GM21367 (cell line): ENCODE results near the gene SMIM30.
"Not testable (repeated sequence)": the region's sequence is repeated elsewhere in the genome, so short reads cannot be mapped to it uniquely, and the experiment has no call there.

ENCODE experiments used
- ATAC-seq: cut with Tn5 transposase; IDR thresholded peaks from one replicate; pipeline ENCODE4 v1.9.1; 2021; ENCODE audit not compliant: unreplicated experiment

SMIM30 gene, protein sequence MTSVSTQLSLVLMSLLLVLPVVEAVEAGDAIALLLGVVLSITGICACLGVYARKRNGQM

DNA sequence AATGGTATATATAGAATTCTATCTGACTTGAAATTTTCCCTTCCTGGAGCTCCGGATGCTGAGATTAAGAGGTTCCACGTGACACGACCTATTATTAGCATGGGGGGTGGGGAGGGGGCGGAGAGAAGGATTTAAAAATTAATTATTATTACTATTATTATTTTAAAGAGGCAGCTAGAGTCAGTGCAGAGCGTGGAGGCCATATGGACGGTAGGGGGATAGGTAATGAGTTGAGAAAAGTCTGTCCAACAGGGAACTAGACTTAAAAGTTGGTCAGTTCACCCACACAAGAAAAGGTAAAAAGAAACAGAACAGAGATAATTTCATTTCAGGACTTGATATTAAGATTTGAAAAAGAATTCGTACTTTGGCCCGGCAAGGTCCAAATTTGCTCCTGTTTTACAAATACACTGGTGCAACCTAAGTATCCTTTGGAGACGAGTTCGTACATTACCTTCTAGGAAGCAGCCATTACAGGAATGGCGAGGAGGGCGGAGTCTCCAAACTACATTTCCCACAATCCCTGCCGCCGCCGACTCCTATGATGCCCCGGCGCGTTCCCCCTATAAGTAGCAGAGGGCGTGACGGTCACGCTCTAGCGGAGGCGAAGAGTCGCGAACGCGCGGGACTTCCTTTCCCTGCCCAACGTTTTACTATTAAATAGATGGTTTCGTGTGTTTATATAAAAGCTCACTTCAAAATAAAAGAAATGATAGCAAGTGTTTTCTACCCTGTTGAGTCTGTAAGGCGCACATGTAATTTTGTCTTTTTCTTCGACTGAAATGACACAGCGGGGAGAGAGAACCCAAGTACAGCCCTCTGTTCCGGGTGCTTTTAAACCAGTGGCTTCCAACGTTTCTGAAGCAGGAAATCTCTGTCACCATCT lies at the start of gene SMIM30:
Gene SMIM30 (minus strand): TSS at position 481 of the 886 bp plus-strand sequence. CDS start 976 bp downstream, outside the sequence.
- peak; percentile 100 for ATAC-seq

DNA sequence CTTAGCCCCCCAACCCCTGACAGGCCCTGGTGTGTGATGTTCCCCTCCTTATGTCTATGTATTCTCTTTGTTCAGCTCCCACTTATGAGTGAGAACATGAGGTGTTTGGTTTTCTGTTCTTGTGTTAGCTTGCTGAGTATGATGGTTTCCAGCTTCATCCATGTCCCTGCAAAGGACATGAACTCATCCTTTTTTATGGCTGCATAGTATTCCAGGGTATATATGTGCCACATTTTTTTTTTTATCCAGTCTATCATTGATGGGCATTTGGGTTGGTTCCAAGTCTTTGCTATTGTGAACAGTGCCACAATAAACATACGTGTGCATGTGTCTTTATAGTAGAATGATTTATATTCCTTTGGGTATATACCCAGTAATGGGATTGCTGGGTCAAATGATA lies 47.8 kb upstream of the SMIM30 start:
- not testable (repeated sequence) for ATAC-seq

DNA sequence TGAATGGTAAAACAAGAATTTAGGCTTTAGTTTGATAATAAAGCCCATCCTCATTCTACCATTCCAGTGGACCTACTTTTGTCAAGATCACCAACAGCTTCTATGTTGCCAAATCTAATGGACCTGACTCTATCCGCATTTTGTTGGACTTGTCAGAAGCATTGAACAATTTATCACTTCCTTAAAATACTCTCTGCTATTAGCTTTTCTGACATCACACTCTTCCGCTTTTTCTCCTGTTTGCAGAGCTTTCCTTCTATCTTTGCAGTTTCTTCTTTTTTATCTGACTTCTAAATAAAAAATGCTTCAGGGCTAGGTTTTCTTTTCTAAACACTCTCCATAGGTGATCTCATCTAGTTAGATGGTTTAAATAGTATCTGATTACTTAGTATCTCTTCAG lies 42.7 kb upstream of the SMIM30 start:
- ATAC-seq, result no peak

DNA sequence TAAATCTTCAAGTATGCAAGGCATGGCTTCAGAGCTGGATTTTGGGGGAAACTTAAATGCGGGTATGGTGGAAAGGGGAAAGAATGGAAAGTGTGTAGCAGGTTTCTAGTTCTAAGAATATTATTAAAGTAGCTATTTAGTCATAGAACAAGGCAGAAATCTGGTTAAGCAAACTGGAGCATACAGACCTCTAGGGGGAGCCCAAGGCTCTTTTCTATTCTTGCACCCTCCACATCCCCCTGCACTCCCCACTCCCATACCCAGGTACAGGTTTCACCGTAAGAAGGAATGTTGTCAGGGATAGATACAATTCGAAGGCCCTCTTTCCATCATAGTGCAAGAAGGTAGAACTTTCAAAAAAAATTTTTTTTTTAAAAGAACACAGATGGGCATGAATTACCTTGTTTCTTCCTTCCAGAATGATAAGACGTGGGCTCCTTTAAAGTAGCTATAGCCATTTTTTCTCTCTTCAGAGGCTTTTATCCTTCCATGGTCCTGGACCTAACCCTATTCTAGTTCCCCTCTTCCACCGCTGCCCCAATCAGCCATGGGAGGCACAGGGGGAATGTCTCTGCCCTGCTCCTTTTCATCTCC lies 41.5 kb upstream of the SMIM30 start:
- peak; percentile 93 for ATAC-seq

DNA sequence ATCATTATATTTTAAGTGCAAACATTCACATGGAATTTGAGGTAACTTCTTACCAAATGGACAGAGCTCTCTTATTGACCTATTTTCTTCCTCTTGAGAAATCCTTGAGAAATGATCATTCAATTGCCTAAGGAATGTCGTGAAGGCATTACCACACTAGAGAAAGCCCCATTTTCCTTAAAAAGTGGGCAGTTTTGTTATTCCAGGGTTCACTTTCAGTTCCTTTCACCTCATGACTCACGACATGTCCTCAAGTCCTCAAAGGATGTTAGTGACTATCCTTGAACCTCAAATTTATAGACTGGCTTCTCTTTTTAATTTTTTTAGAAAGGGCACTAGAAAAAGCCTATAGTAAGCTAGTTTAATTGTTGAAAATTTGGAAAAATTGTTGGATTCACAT lies 40.4 kb upstream of the SMIM30 start:
- no peak for ATAC-seq

DNA sequence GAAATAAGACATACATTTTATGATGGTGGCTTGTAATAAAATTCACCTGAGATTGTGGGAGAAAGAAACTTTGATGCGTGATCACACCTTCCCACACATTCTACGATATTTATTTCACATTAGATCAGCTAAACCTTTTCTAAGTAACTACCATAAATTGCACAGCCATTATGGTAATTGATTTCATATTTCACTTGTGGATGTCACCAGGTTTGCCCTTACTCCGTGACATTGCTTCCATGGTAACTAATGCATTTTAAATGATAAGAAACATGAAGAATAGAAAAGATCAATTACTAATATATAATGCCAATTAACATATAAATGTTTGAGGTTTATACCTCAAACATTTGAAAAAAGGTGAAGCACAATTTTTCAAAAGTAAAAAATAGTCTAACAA lies 35.8 kb upstream of the SMIM30 start:
- ATAC-seq, result no peak

DNA sequence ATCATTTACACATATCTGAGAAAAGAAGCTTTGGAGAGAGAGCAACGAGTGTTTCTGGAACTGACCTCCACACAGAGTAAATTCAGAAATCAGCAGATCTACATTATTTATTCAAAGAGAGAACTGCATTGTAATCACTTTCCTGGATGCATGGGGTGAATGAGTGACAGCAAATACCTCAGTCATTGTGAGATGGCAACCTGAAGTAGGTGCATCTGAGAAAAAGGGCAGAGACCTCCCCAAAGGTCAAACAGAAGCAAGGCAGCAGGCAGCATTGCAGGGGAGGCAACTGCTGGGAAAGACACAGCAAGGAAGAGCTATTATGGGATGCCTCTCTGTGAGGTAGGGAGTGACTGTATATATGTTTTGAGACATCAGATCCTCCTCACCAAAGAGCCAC lies 26.5 kb upstream of the SMIM30 start:
- ATAC-seq, result no peak

DNA sequence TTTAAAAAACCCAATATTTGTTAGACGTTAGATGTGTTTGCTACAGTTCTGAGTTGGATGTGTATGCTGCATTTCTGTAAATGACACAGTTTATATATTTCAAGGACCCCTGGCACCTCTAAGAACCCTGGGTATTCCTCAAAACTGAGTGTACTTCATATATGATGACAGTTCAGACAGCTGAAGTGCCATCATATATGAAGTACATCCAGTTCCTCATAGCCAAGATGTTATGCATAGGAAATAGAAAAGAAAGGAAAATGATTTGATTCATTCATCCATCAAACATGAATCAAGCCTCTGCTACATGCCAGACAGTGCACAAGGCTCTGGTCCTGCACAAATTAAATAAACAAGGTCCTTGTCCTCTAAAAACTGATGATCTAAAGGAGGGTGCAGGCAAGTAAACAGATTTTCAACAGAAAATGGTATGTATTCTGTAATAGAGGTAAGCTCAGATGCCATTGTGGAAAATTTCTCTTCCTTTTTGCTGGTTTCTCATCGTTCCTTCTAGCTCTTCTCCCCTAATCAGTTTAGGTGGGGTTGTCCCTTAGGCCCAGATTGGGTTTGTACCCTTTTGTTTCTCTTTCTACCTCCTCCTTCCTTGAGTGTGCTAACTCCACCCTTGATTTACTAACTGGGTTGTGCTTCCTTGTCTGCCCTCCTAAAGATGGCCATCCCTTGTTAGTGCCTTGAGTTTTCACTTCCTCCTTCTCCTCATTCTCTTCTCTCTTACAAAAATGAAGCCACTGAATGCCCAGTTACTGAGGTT lies 25.3 kb upstream of the SMIM30 start:
- ATAC-seq, result peak; percentile 69

DNA sequence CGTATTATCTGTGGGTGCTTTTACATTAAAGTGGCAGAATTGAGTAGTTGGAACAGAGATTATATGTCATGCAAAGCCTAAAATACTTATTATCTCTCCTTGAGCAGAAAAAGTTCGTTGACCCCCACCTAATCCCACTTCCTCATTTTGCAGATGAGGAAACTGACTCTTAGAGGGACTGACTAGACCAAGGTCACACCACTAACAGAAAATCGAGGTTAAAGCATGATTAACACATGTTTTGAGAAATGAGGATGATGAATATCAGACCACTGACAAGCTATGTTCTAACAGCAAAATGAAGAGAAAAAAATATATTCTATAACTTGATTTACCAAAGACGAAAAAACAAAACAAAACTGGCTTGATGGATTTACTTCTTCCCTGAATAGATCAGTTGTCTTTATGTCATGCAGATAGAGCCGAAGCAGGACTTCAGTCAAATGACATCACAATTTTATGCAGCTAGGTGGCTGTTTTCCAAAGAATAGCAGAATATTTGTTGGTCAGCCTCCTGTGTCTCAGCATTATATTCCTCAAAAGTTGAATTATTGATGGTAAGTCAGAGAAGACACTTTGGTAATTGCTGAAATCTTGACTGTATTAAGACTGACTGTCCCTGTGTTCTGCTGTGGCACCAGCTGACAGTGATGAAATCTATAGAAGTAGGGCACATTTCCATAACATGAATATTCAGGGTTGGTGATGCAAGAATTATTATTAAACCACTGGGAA lies 24.2 kb upstream of the SMIM30 start:
- peak; percentile 58 for ATAC-seq

DNA sequence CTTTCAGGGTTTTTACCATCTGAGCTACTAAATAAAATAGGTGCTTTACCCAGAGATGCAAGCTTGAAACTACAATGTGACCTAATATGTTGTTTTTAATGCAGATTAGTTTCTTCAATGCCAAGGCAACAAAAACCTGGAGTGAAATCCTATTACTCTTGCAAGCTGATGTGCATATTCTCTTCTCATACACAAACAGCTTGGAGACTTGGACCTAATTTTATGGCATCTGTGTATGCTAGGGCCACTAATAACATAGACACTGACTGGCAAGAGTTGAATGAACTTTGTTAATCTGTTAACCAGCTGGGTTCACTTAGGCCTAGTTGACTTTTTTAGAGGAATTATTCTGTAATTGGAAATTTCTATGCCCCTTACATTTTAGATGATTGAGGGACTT lies 23.4 kb upstream of the SMIM30 start:
- no peak for ATAC-seq

DNA sequence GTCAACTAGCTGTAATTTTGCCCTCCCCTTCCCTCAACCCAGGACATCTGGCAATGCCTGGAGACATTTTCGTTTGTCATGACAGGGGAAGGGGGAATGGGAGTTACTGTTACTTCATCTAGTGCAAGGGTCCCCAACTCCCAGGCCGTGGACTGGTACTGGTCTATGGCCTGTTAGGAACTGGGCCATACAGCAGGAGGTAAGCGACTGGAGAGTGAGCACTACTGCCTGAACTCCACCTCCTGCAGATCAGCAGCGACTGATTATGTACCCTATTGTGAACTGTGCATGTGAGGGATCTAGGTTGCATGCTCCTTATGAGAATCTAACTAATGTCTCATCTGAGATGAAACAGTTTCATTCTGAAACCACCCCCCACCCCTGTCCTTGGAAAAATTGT lies 22.6 kb upstream of the SMIM30 start:
- no peak for ATAC-seq

DNA sequence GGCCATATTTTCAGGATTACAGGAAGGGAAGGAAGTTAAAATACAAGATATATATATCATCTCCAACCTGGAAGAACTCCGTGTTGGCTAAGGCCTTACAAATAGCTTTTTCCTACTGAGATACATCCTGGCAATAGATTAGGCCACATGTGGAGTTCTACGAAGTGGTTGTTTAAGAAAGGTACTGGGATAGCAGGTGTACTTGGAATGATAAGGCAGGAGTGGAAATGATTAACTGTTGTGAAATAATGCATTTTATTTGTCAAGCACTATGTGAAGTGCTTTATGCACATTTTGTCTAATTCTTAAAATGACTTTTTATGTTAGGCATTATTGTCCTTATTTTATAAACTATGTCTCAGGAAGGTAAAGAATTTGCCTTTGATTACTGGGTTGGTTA lies 18.9 kb upstream of the SMIM30 start:
- ATAC-seq, result no peak

DNA sequence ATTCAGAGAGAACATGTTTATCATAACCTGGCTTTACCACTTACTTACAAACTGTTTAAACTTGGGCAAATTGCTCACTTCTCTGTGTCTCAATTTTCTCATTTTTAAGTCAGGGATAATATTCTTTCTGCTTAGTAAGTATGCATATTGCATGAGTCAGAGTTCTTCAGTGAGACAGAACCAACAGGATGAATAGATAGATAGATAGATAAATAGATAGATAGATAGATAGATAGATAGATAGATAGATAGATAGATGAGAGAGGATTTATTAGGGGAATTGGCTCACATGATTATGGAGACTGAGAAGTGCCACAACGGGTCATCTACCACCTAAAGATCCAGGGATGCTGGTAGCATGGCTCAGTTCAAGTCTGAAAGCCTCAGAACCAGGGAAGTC lies 15.7 kb upstream of the SMIM30 start:
- ATAC-seq, result no peak

DNA sequence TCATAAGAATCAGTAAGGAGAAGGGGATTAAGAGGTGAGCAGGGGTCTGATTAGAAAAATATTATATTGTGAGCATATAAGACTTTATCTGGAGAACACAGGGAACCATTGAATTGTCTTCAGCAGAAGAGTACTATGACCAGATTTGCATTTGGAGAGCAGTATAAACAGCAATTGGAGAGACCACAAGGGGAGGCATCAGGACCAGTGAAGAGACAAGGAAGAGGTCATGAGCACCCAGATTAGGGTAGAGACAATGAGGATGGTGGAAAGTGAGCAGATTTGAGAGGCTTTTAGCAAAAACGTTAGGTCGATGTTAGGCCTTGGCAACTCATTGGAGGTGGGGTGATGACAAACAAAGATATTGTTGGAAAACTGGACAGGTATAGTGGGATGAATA lies 13.0 kb upstream of the SMIM30 start:
- no peak for ATAC-seq

DNA sequence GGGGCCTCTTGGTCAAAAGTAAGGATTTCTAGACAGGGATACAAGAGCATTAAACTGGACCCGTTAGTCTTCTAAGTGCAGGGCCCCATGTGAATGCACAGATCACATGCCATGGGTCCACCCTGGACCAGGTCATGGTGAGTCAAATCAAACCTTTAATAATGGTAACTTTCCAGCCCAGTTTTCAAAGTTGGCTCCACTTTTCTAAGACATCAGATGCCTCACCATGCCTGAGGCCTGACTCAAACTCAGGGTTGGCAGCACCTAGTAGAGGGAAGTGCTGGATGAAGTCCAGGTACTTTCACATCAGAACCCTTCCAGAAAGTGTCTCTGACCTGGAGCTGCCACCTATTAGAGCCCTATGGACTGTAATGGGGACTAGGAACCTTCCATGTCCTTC lies 9.7 kb upstream of the SMIM30 start:
- no peak for ATAC-seq

DNA sequence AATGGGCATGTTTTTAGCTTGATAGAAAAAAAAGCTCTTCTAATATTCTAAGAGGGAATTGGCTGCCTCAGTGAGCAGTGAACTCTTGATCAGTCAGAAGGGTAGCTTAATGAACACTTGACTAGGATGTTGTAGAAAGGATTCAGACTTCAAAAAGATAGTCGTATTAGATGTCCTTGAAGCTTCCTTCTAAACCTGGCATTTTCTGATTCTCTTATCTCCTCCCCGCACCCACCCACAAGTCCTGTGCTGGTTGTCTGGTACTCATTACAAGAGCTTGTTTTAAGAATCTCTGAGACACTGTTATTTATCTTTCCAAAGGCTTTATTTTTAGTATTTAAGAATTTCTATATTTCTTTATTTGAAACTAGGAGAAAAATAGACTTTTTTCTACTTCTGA lies 7.4 kb upstream of the SMIM30 start:
- no peak for ATAC-seq

DNA sequence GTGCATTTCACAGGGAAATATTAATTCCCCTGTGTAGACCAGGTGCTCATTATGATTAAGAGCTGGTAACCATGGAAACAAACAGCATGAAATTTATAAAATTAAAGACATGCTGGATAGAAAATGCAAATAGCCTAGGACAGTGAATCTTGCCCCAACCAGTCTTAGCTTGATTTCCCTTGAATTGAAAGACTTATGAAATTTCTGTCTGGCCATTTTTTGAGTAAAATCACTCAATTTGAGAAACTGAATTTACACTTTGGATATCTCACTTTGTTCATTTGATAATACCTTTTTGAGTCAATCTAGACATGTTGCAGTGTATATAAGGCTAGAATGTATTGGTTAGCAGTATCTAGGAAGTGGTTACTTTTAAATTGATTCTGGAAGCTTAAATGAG lies 4.4 kb upstream of the SMIM30 start:
- ATAC-seq, result no peak

DNA sequence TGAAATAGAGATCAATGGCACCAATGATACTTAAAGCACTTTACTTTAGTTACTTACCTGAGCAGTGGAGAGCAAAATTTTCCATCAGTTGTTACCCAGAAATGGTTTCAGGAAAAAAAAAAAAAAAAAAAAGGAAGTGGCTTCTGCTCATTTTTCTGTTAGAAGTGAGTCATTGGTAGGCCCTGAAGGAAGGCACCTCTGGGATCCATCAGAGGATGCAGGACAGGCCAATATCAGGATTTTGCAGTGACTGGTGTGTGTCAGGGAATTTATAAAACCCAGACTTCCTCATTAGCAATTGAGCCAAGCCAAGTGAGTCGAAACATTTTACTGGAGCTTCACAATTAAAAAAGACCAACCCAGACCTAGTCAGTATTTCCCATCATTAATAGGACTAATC lies 2.3 kb upstream of the SMIM30 start:
- no peak for ATAC-seq

DNA sequence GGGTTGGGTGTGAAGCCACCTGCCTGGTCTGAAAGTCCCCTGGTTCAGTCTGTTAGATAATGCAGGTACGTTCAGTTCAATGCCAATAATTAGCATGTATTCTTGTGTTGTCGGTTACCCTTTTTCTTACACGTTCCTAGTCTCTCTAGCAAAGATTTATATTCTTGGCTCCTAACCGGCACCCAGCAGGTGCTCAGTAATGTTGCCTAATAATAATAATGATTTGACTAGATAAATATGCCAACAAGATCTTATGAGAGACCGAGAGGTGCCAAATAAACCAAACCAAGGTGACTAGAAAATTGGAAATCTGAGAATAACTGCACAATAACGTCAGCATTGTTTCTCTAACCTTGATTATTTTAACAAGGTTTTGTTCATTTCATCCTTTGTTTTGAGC lies 1.1 kb upstream of the SMIM30 start:
- no peak for ATAC-seq

DNA sequence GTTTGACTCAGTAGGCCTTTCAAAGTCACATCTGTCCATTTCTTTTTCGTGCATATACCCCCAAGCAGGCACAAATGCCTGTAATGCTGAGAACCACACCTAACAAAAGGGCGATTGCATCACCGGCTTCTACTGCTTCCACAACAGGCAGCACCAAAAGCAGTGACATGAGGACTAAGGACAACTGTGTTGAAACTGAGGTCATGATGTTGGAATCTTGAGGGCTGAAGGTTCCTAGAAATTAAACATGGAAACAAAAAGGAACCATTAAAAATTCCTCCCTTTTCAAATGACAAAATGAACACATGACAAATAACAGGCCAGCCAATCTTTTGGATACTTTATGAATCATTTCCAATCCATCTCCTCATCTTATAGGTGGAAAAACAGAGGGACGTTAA lies 980 bp downstream of the SMIM30 start:
- ATAC-seq, result not testable (repeated sequence)

DNA sequence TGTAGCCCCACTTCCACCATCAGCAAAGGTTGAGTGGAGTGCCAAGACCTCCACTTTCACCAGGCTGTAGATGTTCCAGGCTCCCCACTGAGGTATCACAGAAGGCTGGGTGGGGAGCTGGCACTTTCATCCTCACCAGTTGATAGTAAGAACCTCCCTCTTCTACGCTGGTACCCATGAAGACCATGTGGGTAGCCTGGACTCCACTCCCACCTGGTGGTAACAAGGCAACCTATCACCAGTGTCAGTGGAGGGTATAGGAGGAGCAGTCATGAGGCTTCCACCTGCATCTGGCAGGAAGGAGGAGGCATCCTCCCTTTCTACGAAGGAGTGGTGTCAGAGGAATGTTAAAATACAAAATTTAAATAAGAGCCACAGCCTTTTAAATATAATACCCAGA lies 4.4 kb downstream of the SMIM30 start:
- ATAC-seq, result no peak
